ENCODE data around the gene SPI1.

DNA sequence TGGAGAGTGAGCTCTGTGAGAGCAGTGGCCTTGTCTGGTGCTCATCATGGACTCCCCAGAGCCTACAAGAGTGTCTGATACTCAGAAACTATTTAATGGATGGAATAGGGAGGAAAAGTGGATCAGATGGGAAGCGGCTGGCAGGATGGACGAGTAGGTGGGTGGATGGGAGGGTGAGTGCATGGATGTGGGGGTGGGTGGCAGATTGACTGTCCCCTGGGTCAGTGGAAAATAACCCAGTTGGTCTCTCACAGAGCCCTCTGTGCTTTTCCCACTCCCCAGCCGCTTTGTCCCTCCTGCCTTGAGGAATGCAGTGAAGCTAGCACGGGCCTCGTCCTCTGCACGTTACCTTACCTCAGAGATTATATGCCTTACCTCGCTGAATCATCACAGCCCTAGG is 5.9 kb downstream of the SPI1 start:
- TF ChIP-seq, protein P1, sequence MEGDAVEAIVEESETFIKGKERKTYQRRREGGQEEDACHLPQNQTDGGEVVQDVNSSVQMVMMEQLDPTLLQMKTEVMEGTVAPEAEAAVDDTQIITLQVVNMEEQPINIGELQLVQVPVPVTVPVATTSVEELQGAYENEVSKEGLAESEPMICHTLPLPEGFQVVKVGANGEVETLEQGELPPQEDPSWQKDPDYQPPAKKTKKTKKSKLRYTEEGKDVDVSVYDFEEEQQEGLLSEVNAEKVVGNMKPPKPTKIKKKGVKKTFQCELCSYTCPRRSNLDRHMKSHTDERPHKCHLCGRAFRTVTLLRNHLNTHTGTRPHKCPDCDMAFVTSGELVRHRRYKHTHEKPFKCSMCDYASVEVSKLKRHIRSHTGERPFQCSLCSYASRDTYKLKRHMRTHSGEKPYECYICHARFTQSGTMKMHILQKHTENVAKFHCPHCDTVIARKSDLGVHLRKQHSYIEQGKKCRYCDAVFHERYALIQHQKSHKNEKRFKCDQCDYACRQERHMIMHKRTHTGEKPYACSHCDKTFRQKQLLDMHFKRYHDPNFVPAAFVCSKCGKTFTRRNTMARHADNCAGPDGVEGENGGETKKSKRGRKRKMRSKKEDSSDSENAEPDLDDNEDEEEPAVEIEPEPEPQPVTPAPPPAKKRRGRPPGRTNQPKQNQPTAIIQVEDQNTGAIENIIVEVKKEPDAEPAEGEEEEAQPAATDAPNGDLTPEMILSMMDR (IDR thresholded peaks at IDR 0.05): no peak
- no peak for TF ChIP-seq ZFX (IDR thresholded peaks at IDR 0.05; ENCODE audit: borderline replicate concordance)
